H1 (cell line): ENCODE measurements around the gene GALNT17. TPM values are rescaled to one million over a fixed set of nuclear protein-coding genes. Genes with fewer than 3 reads are reported as not detected.

Experiments used
- CHD7 ChIP-seq: fragments of 300-600 bp; sonication (generic); IDR thresholded peaks from 2 replicates; pipeline ENCODE4 v1.7.1; 2012; ENCODE audit warnings: low read length, moderate library complexity, mild to moderate bottlenecking, inconsistent platforms; ENCODE audit not compliant: insufficient replicate concordance
- HDAC2 ChIP-seq, 2 experiments: fragments of 300-600 bp in 1 of 2; sonication (generic) in 1 of 2; IDR thresholded peaks; 2 replicates each; pipeline ENCODE4 v1.6.1; 2011 to 2012; ENCODE audit warnings: low read depth in 2 of 2, low read length in 2 of 2, mild to moderate bottlenecking in 2 of 2, moderate library complexity in 2 of 2, borderline replicate concordance in 1 of 2, inconsistent platforms in 1 of 2
- KDM4A ChIP-seq: IDR thresholded peaks from one replicate; pipeline ENCODE4 v1.7.1; 2012; ENCODE audit warnings: low read depth, mild to moderate bottlenecking, moderate library complexity, low read length, inconsistent platforms; ENCODE audit not compliant: severe bottlenecking
- polyA plus RNA-seq, 7 experiments: library from polyadenylated mRNA; depleted of rRNA in 3 of 7; stranded (reverse) in 5 of 7; unstranded in 2 of 7; fragments of >200 nt in 5 of 7; fragments of 200-250 nt in 2 of 7; gene quantifications; 1 replicate in 5 of 7; 2 replicates in 1 of 7; 4 replicates in 1 of 7; pipeline versions ENCODE4 v1.2.1 to v1.2.3, GENCODE V29; 2011 to 2013; ENCODE audit warnings: missing spikeins in 2 of 7, mixed read lengths in 2 of 7
- total RNA-seq: library from RNA; stranded (reverse); fragmentation: NEBNext Ultra II Directional; extraction: Animal tissue kit (Norgen Biotek cat#: 25700); gene quantifications from 2 replicates; pipeline ENCODE4 v1.2.1, GENCODE V29; 2021

GALNT17 gene
- total and polyA plus RNA-seq, 2 of the 8 experiments (the other 6 are each of a cell fraction or from before 2014, with no cell fraction given): 37.7 to 47.0 TPM

DNA sequence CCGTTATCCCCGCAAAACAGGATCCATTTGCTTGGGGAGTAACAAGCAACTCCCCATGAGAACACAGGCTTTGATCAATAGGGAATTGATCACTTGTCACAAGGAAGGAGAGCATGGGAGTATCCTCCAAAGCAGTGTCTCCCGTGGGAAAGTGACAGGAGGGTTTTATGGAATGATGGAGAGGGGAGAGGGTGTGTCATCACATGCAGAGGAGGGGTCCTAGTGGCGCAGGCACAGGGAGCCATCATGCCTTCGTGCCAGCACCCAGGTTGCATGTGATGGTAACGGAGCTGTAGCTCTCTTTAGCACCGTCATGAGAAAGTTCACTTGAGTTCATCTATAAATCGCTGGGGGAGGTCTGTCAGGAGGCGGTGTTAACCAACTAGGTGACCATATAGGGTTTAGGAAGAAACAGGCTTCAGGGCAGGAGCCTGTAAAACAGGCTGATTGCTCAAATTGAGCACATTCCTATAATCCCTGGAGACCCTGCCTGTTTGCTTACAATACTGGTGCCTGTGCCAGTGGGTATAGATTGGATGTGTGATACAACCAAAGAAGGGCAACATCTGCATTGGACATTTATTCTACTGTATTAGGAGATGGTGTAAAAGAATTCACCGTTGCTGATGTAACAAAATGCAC lies 428.5 kb downstream of the GALNT17 start (continued):
- TF ChIP-seq CHD7 (no peak), HDAC2 (IDR thresholded peaks at IDR 0.05; ENCODE audit: borderline replicate concordance in 1 of 2, low read depth in 2 of 2, low read length in 2 of 2) (no peak), KDM4A (no peak)
- TF ChIP-seq, all 59 proteins: peak for 0
